Muscle layer of duodenum (tissue), 2 donors: ENCODE results near the gene NHS.

Source experiments
- H3K27ac ChIP-seq: one replicate; pipeline ENCODE4 v1.7.0; 2013; ENCODE audit warnings: mild to moderate bottlenecking, low read length
- H3K27me3 ChIP-seq: one replicate; pipeline ENCODE4 v1.7.0; 2013; ENCODE audit warnings: low read depth, mild to moderate bottlenecking, control low read depth, low read length
- H3K36me3 ChIP-seq, 2 donors: one replicate each; pipeline ENCODE4 v1.7.0; 2013; ENCODE audit warnings: low read length in 2 of 2, control low read depth in 1 of 2, mild to moderate bottlenecking in 1 of 2; ENCODE audit not compliant: insufficient read depth in 2 of 2, control insufficient read depth in 1 of 2
- H3K4me1 ChIP-seq, 2 donors: one replicate each; pipeline ENCODE4 v1.7.0; 2013; ENCODE audit warnings: low read length in 2 of 2, mild to moderate bottlenecking in 2 of 2, control low read depth in 1 of 2, moderate library complexity in 1 of 2; ENCODE audit not compliant: insufficient read depth in 2 of 2, control insufficient read depth in 1 of 2
- H3K4me3 ChIP-seq, 2 donors: one replicate each; pipeline ENCODE4 v1.7.0; 2013; ENCODE audit warnings: low read length in 2 of 2, low read depth in 1 of 2, mild to moderate bottlenecking in 1 of 2
- H3K9me3 ChIP-seq, 2 donors: one replicate each; pipeline ENCODE4 v1.7.0; 2013; ENCODE audit warnings: low read length in 2 of 2, control low read depth in 1 of 2, mild to moderate bottlenecking in 1 of 2; ENCODE audit not compliant: control insufficient read depth in 1 of 2
- donor health status: healthy.

The NHS gene

GRCh38 chrX:17750436-17750835, 375.4 kb downstream of the NHS start:
- H3K36me3 ChIP-seq, result peaks cover 6 to 20% of the 10 kb centered on the region in 2 donors
- H3K4me1 ChIP-seq, result no peaks in the 10 kb centered on the region
- no peaks in the 10 kb centered on the region for H3K9me3 ChIP-seq
- no peak overlapping the region for H3K4me3 ChIP-seq
- no peak overlapping the region for H3K27ac ChIP-seq
- no peaks in the 10 kb centered on the region for H3K27me3 ChIP-seq

GRCh38 chrX:17758382-17758781, 383.4 kb downstream of the NHS start:
- H3K27me3 ChIP-seq, result no peaks in the 10 kb centered on the region
- H3K9me3 ChIP-seq, result no peaks in the 10 kb centered on the region
- no peaks in the 10 kb centered on the region for H3K36me3 ChIP-seq
- H3K27ac ChIP-seq, result no peak overlapping the region
- H3K4me1 ChIP-seq, result no peaks in the 10 kb centered on the region
- H3K4me3 ChIP-seq, result no peak overlapping the region

- Histone ChIP-seq H3K27ac (no peak overlapping the region), H3K9me3 (no peaks in the 10 kb centered on the region), H3K27me3 (no peaks in the 10 kb centered on the region), H3K4me3 (no peak overlapping the region), H3K36me3 (no peaks in the 10 kb centered on the region), H3K4me1 (no peaks in the 10 kb centered on the region)
Observed at GRCh38 chrX:17759990-17760389, 385.0 kb downstream of the NHS start.

GRCh38 chrX:17767734-17768133, 392.7 kb downstream of the NHS start:
- Histone ChIP-seq H3K9me3 (no peaks in the 10 kb centered on the region), H3K4me1 (no peaks in the 10 kb centered on the region), H3K36me3 (no peaks in the 10 kb centered on the region), H3K4me3 (no peak overlapping the region), H3K27ac (no peak overlapping the region), H3K27me3 (no peaks in the 10 kb centered on the region)

GRCh38 chrX:17768997-17769396, 394.0 kb downstream of the NHS start:
- no peaks in the 10 kb centered on the region for H3K27me3 ChIP-seq
- no peaks in the 10 kb centered on the region for H3K9me3 ChIP-seq
- H3K4me3 ChIP-seq, result no peak overlapping the region
- no peak overlapping the region for H3K27ac ChIP-seq
- H3K36me3 ChIP-seq, result no peaks in the 10 kb centered on the region
- no peaks in the 10 kb centered on the region for H3K4me1 ChIP-seq

GRCh38 chrX:17769701-17770269, 394.8 kb downstream of the NHS start:
- Histone ChIP-seq H3K4me1 (no peaks in the 10 kb centered on the region), H3K9me3 (no peaks in the 10 kb centered on the region), H3K4me3 (no peak overlapping the region), H3K27ac (no peak overlapping the region), H3K27me3 (no peaks in the 10 kb centered on the region), H3K36me3 (no peaks in the 10 kb centered on the region)

GRCh38 chrX:17773221-17773876, 398.3 kb downstream of the NHS start:
- no peaks in the 10 kb centered on the region for H3K4me1 ChIP-seq
- no peaks in the 10 kb centered on the region for H3K27me3 ChIP-seq
- no peaks in the 10 kb centered on the region for H3K36me3 ChIP-seq
- no peak overlapping the region for H3K4me3 ChIP-seq
- H3K27ac ChIP-seq, result no peak overlapping the region
- H3K9me3 ChIP-seq, result no peaks in the 10 kb centered on the region

GRCh38 chrX:17774053-17774452, 399.1 kb downstream of the NHS start:
- Histone ChIP-seq H3K4me3 (no peak overlapping the region), H3K36me3 (no peaks in the 10 kb centered on the region), H3K27ac (no peak overlapping the region), H3K4me1 (no peaks in the 10 kb centered on the region), H3K27me3 (no peaks in the 10 kb centered on the region), H3K9me3 (no peaks in the 10 kb centered on the region)

GRCh38 chrX:17778997-17779396, 404.0 kb downstream of the NHS start:
- no peak overlapping the region for H3K27ac ChIP-seq
- H3K9me3 ChIP-seq, result no peaks in the 10 kb centered on the region
- no peak overlapping the region for H3K4me3 ChIP-seq
- H3K4me1 ChIP-seq, result no peaks in the 10 kb centered on the region
- no peaks in the 10 kb centered on the region for H3K27me3 ChIP-seq
- H3K36me3 ChIP-seq, result no peaks in the 10 kb centered on the region

- H3K4me3 ChIP-seq, result no peak overlapping the region
- no peaks in the 10 kb centered on the region for H3K4me1 ChIP-seq
- no peaks in the 10 kb centered on the region for H3K36me3 ChIP-seq
- no peaks in the 10 kb centered on the region for H3K27me3 ChIP-seq
- no peak overlapping the region for H3K27ac ChIP-seq
- H3K9me3 ChIP-seq, result no peaks in the 10 kb centered on the region
Observed at GRCh38 chrX:17779434-17779833, 404.4 kb downstream of the NHS start.
